Effector memory CD4-positive, alpha-beta T cell (primary cell): ENCODE data around the gene GRIA3.

Experiments
- DNase-seq, 3 donors: peaks; one replicate each; pipeline ENCODE4 v3.0.0-alpha.2; 2020
- H3K27ac ChIP-seq: 2 replicates; pipeline ENCODE4 v1.7.0; 2013; ENCODE audit warnings: mild to moderate bottlenecking, low read length, moderate library complexity; ENCODE audit not compliant: insufficient read depth, poor library complexity, severe bottlenecking
- H3K27me3 ChIP-seq: replicated peaks from 2 replicates; pipeline ENCODE4 v1.7.0; 2013; ENCODE audit warnings: mild to moderate bottlenecking, low read length; ENCODE audit not compliant: insufficient read depth, control insufficient read depth, poor library complexity, severe bottlenecking
- H3K36me3 ChIP-seq: 2 replicates; pipeline ENCODE4 v1.7.0; 2013; ENCODE audit warnings: mild to moderate bottlenecking, low read length, moderate library complexity; ENCODE audit not compliant: control insufficient read depth, insufficient read depth
- H3K4me1 ChIP-seq: 2 replicates; pipeline ENCODE4 v1.7.0; 2013; ENCODE audit warnings: low read length, mild to moderate bottlenecking; ENCODE audit not compliant: control insufficient read depth, insufficient read depth, poor library complexity, severe bottlenecking
- H3K4me3 ChIP-seq: 2 replicates; pipeline ENCODE4 v1.7.0; 2013; ENCODE audit warnings: low read length, low read depth, mild to moderate bottlenecking; ENCODE audit not compliant: insufficient read depth, poor library complexity, severe bottlenecking
- H3K9me3 ChIP-seq: 2 replicates; pipeline ENCODE4 v1.7.0; 2013; ENCODE audit warnings: mild to moderate bottlenecking, low read length, moderate library complexity; ENCODE audit not compliant: control insufficient read depth

GRIA3 gene

DNA sequence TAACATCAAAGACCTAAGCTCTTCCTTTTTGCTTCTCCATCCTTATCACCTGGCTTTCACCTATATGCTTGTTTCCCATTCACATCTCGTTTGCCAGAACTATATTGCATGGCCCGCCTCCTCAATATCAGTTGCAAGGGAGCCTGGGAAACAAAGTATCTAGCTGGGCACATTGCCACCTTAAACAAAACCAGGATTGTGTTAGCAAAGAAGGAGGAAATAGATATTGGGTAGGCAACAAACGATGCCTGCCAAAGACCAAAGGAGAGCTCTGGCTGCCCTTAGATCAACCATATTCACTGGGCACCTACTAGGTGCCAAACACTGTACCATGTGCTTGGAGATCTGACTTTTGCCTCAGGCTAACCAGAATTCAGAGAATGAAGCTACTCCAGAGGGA lies 107.5 kb downstream of the GRIA3 start:
- Histone ChIP-seq H3K27ac (no peak overlapping the region), H3K9me3 (no peaks in the 10 kb centered on the region), H3K4me1 (no peaks in the 10 kb centered on the region), H3K27me3 (no peaks in the 10 kb centered on the region), H3K36me3 (no peaks in the 10 kb centered on the region), H3K4me3 (no peak overlapping the region)
- no peak for DNase-seq

DNA sequence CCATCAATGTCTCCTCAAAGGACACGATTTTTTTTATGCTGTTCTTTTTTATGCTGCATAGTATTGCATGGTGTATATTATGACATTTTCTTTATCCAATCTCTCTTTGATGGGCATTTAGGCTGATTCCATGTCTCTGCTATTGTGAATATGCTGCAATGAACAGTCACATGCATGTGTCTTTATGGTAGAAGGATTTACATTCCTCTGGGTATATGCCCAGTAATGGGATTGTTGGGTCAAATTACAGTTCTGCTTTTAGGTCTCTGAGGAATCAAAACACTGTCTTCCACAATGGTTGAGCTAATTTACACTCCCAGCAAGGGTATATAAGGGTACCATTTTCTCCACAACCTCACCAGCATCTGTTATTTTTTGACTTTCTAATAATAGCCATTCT lies 113.9 kb downstream of the GRIA3 start:
- Histone ChIP-seq H3K4me3 (no peak overlapping the region), H3K27ac (no peak overlapping the region), H3K9me3 (no peaks in the 10 kb centered on the region), H3K36me3 (no peaks in the 10 kb centered on the region), H3K27me3 (no peaks in the 10 kb centered on the region), H3K4me1 (no peaks in the 10 kb centered on the region)
- DNase-seq, result no peak

DNA sequence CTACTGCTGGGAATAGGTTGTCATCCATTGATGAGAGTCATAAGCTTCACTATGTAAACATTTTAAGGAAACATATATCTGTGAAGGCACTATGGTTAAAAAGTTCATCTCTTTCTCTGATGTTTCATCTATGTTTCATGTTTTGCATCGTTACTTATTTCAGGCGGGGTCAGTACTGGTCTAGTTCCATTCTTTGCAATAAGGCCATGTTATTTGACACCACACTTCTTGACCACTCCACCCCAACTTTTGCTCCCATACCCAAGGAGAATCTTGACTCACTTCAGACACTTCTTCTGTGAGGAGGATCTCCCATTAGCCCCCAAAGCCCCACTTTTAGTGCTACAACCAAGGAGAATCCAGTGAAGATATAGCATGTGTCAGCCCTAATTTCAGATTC lies 119.4 kb downstream of the GRIA3 start:
- no peak overlapping the region for H3K27ac ChIP-seq
- no peaks in the 10 kb centered on the region for H3K4me1 ChIP-seq
- no peaks in the 10 kb centered on the region for H3K27me3 ChIP-seq
- H3K4me3 ChIP-seq, result no peak overlapping the region
- no peak for DNase-seq
- H3K9me3 ChIP-seq, result no peaks in the 10 kb centered on the region
- no peaks in the 10 kb centered on the region for H3K36me3 ChIP-seq

DNA sequence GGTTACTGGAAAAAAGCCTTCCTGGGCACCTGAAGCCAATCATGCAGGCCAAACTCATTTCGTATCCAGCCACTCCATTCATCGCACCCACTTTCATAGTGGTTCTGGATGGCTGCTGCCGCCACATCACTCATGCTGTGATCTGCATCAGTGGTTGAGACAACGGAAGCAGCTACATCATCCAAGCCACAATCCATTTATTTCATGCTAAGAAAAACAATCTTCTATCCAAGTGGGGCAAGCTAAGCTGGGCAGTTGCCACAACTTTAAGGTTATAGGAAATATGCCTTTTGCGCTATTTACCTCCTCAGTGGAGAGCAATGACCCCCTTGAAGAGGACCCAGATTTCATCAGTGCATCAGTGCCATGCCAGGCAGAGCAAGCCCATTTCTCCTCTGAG lies 124.6 kb downstream of the GRIA3 start:
- no peak overlapping the region for H3K4me3 ChIP-seq
- no peak overlapping the region for H3K27ac ChIP-seq
- H3K4me1 ChIP-seq, result no peaks in the 10 kb centered on the region
- no peaks in the 10 kb centered on the region for H3K36me3 ChIP-seq
- DNase-seq, result no peak
- H3K27me3 ChIP-seq, result no peaks in the 10 kb centered on the region
- no peaks in the 10 kb centered on the region for H3K9me3 ChIP-seq

DNA sequence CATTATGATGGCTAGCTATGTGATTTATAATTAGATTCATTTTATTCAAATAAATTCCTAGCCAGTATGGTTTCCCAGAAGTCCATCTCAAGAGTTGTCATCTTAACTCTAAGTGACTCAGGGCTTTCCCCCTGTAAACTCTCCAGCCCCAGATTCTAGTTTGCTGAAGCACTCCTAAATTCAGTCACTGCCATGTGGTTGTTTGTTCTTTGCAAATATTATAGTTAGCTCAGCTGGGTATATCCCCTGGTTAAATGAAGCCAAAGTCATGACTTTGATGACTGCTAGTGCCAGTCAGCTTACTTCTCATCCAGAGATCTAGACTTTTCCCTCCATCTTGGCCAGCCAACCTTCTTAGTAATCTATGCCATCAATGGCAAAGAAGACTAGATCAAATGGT lies 126.0 kb downstream of the GRIA3 start:
- no peaks in the 10 kb centered on the region for H3K27me3 ChIP-seq
- no peak for DNase-seq
- H3K27ac ChIP-seq, result no peak overlapping the region
- H3K36me3 ChIP-seq, result no peaks in the 10 kb centered on the region
- H3K9me3 ChIP-seq, result no peaks in the 10 kb centered on the region
- no peak overlapping the region for H3K4me3 ChIP-seq
- H3K4me1 ChIP-seq, result no peaks in the 10 kb centered on the region

DNA sequence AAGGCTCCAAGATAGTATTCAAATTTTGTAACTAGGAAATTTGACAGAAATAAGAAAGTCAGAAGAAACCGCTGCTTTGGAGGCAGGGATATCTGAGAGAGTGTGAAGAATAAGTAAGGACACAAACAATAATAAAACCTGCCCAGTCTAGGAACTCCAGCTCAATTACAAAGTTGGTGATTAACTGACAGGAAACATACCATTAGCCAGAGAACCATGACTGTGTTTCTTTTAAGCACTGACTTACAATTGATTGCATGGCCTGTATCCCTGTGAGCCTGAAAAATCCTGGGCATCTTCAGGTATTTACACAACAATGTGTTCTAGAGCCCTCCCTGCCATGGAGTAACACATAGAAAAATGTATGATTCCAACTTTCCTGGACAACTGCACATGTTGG lies 127.4 kb downstream of the GRIA3 start:
- no peak for DNase-seq
- no peaks in the 10 kb centered on the region for H3K4me1 ChIP-seq
- no peaks in the 10 kb centered on the region for H3K27me3 ChIP-seq
- H3K36me3 ChIP-seq, result no peaks in the 10 kb centered on the region
- no peaks in the 10 kb centered on the region for H3K9me3 ChIP-seq
- H3K4me3 ChIP-seq, result no peak overlapping the region
- no peak overlapping the region for H3K27ac ChIP-seq

DNA sequence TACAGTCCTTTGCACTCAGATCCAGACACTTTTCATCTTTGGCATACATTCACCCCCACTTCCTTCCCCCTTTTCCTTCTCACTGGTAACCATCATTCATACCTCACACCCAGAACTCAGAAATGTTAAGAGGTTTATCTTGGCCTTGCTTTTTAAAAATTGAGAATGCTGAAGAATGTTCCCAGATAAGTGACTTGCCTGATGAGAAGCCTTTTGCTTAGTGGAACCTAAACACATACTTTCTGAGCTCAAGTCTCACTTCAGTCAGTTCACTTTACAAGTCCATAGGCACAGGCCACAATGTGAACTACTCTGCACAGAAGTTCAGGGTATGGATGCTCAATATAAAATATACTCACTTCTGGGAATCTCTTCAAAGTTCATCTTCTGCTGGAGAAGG lies 129.4 kb downstream of the GRIA3 start:
- no peaks in the 10 kb centered on the region for H3K27me3 ChIP-seq
- no peak overlapping the region for H3K27ac ChIP-seq
- no peak for DNase-seq
- no peak overlapping the region for H3K4me3 ChIP-seq
- H3K4me1 ChIP-seq, result no peaks in the 10 kb centered on the region
- no peaks in the 10 kb centered on the region for H3K9me3 ChIP-seq
- no peaks in the 10 kb centered on the region for H3K36me3 ChIP-seq

DNA sequence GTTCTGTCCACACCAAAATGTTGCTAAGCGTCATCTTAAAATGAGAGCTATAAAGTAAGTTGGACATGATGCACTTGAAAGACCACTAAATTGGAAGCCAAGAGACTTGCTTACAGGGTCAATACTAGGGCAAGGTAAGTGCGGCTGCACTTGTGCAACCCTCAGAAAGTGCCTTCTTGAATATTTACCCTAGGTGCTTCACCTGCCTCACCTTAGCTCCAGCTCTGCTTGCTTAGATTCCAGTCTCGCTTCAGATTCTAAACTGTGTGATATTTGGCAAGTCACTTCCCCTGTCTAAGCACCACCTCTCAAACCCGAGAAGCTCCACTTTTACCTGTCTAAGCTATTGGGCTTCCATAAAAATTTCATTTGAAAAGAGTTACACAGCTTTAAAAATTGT lies 136.5 kb downstream of the GRIA3 start:
- H3K9me3 ChIP-seq, result no peaks in the 10 kb centered on the region
- no peaks in the 10 kb centered on the region for H3K36me3 ChIP-seq
- H3K4me1 ChIP-seq, result no peaks in the 10 kb centered on the region
- H3K4me3 ChIP-seq, result no peak overlapping the region
- no peak overlapping the region for H3K27ac ChIP-seq
- no peaks in the 10 kb centered on the region for H3K27me3 ChIP-seq
- DNase-seq, result no peak

DNA sequence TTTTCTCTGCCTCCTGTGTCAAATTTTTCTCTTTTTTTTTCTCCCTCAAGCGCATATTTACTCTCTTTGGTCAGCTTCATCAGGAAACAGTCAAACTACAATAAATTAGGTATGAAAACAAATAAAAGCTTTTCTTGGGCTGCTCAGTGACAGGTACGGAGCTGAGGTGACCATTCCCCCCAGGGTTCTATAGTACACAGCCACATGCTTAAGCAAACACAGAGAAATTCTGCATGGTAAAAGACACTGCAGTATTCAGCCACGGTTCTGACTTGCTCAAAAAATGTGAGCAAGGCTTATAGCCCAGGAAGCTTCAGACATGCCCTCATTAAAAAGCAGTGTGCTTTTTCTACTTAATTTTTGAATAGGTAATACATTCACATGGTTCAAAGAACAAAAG lies 138.5 kb downstream of the GRIA3 start:
- Histone ChIP-seq H3K27ac (no peak overlapping the region), H3K4me3 (no peak overlapping the region)
- no peak for DNase-seq

DNA sequence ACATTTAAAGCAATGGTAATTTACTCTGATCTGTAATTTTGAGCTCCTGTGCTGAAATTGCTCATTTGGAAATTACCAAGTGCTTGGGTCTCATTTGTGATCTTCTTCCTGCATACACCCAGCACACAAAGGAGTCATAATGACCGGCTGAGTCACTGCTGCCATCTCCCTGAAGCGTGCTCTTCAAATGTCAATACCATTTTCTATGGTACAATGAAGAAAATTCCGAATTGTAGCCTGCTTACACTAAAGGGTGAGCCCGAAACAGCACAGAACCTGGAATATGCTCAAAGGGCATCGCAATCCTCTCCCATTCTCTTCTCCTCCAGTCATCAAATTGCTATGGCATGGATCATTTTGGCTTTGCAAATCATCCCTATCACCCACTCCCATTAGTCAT lies 140.5 kb downstream of the GRIA3 start:
- H3K9me3 ChIP-seq, result no peaks in the 10 kb centered on the region
- H3K4me3 ChIP-seq, result no peak overlapping the region
- DNase-seq, result no peak
- no peak overlapping the region for H3K27ac ChIP-seq
- H3K36me3 ChIP-seq, result no peaks in the 10 kb centered on the region
- no peaks in the 10 kb centered on the region for H3K27me3 ChIP-seq
- no peaks in the 10 kb centered on the region for H3K4me1 ChIP-seq

More for the DNA sequence above, 138.5 kb downstream of the GRIA3 start:
- Histone ChIP-seq H3K4me1 (no peaks in the 10 kb centered on the region), H3K27me3 (no peaks in the 10 kb centered on the region), H3K9me3 (no peaks in the 10 kb centered on the region), H3K36me3 (no peaks in the 10 kb centered on the region)
